GM19324 (cell line): Measurements from ENCODE around the gene C8B.

ENCODE experiments used
- ATAC-seq: cut with Tn5 transposase; IDR thresholded peaks from one replicate; pipeline ENCODE4 v1.9.1; 2021; ENCODE audit warnings: mild to moderate bottlenecking, moderate library complexity; ENCODE audit not compliant: unreplicated experiment, low FRiP score

C8B gene

GRCh38 chr1:56934430-56935060, 31.3 kb downstream of the C8B start:
- ATAC-seq, result no peak

GRCh38 chr1:56933606-56934005, 32.2 kb downstream of the C8B start:
- no peak for ATAC-seq

GRCh38 chr1:56933161-56933560, 32.7 kb downstream of the C8B start:
- no peak for ATAC-seq

- ATAC-seq, result no peak
Observed at GRCh38 chr1:56931686-56932085, 34.1 kb downstream of the C8B start.

GRCh38 chr1:56931211-56931610, 34.6 kb downstream of the C8B start:
- no peak for ATAC-seq

- ATAC-seq, result no peak
Observed at GRCh38 chr1:56929492-56929891, 36.3 kb downstream of the C8B start.

- ATAC-seq, result no peak
Observed at GRCh38 chr1:56927986-56928385, 37.8 kb downstream of the C8B start.

GRCh38 chr1:56927171-56927570, 38.6 kb downstream of the C8B start:
- ATAC-seq, result no peak

GRCh38 chr1:56925193-56925592, 40.6 kb downstream of the C8B start:
- ATAC-seq, result no peak

GRCh38 chr1:56924116-56924515, 41.7 kb downstream of the C8B start:
- no peak for ATAC-seq

GRCh38 chr1:56923201-56923600, 42.6 kb downstream of the C8B start:
- no peak for ATAC-seq

- no peak for ATAC-seq
Observed at GRCh38 chr1:56922507-56922906, 43.3 kb downstream of the C8B start.

GRCh38 chr1:56922070-56922469, 43.7 kb downstream of the C8B start:
- ATAC-seq, result no peak

GRCh38 chr1:56921479-56921878, 44.3 kb downstream of the C8B start:
- ATAC-seq, result no peak

GRCh38 chr1:56920591-56921001, 45.2 kb downstream of the C8B start:
- no peak for ATAC-seq

GRCh38 chr1:56917356-56917755, 48.5 kb downstream of the C8B start:
- no peak for ATAC-seq

- ATAC-seq, result no peak
Observed at GRCh38 chr1:56916630-56917029, 49.2 kb downstream of the C8B start.

GRCh38 chr1:56915960-56916359, 49.9 kb downstream of the C8B start:
- no peak for ATAC-seq

- no peak for ATAC-seq
Observed at GRCh38 chr1:56912325-56912724, 53.5 kb downstream of the C8B start.

- ATAC-seq, result no peak
Observed at GRCh38 chr1:56911098-56911938, 54.5 kb downstream of the C8B start.

- no peak for ATAC-seq
Observed at GRCh38 chr1:56910441-56910985, 55.3 kb downstream of the C8B start.
